ENCODE measurements around the gene LDLRAD2. TPM values are rescaled to one million over a fixed set of nuclear protein-coding genes. Genes with fewer than 3 reads are reported as not detected.

LDLRAD2 gene
- total RNA-seq, 4 donors from 2014 or later, result 0.22 TPM; not detected in 3

DNA sequence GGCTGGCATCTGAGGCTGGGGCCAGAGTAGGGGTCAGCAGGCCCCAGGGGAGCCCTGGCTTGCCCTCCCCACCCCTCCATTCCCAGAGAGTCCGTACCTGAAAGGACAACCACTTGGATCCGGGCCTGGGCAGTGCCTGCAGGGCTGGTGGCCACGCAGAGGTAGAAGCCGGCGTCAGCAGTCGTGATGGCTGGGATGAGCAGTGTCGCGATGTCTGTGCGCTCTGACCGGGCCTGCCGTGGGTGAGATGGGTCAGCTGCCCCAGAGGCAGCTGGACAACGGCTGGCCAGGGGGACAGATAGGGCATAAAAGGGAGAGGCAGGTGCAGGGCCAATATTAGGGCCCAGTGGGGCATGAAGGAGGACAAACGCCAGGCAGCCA is 42.7 kb downstream of the LDLRAD2 start:
- no peak for TF ChIP-seq POLR2A (IDR thresholded peaks at IDR 0.05)
- TF ChIP-seq, protein P1, sequence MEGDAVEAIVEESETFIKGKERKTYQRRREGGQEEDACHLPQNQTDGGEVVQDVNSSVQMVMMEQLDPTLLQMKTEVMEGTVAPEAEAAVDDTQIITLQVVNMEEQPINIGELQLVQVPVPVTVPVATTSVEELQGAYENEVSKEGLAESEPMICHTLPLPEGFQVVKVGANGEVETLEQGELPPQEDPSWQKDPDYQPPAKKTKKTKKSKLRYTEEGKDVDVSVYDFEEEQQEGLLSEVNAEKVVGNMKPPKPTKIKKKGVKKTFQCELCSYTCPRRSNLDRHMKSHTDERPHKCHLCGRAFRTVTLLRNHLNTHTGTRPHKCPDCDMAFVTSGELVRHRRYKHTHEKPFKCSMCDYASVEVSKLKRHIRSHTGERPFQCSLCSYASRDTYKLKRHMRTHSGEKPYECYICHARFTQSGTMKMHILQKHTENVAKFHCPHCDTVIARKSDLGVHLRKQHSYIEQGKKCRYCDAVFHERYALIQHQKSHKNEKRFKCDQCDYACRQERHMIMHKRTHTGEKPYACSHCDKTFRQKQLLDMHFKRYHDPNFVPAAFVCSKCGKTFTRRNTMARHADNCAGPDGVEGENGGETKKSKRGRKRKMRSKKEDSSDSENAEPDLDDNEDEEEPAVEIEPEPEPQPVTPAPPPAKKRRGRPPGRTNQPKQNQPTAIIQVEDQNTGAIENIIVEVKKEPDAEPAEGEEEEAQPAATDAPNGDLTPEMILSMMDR (IDR thresholded peaks at IDR 0.05), result no peak
- intact Hi-C loops (cut with DNase I), result no loop called here
- Histone ChIP-seq H3K4me1 (no peaks in the 10 kb centered on the region), H3K9me3 (no peaks in the 10 kb centered on the region), H3K4me3 (replicated peaks in 1 of 3) (no peak overlapping the region), H3K27ac (no peak overlapping the region), H3K27me3 (no peaks in the 10 kb centered on the region), H3K36me3 (peaks cover 89 to 93% of the 10 kb centered on the region in 2 donors)
- DNase-seq, result no peak
- WGBS, 2 donors, result 95 to 96% methylated on average over 11 to 13 of the region's 13 CpGs

DNA sequence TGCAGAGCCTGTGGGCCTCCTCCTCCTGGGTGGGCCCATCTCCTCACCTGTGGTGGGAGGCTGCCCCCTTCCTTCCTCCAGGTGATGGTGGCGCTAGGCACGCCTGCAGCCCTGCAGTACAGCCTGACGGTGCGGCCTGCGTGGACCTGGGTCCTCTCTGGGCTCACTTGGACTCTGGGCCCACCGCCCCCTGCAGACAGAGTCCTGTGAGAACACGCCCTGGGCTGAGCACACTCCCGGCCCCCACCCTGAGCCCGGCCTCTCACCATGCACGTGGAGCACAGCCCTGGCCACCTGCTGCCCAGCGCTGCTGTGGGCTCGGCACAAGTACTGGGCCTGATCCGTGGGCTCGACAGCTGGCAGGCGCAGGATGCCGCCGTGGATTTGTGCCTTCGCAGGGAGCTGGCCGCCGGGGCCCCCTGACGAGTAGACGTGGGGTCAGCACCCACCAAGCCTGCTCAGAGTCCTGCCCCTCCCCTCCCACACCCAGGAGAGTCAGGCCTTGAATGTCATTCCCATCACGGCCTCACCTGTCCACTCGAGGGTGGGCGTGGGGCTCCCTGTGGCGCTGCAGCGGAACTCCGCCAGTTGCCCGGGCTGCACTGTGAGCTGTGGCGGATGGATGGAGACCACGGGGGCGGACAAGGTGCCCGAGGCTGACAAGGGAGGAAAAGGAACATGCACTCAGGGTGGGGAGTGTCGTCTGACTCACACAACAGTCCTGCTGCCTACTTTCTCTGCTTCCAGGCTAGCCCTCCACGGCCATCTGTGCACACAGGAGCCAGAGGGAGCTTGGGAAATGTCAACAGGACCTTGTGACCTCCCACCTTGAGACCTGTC is 43.4 kb downstream of the LDLRAD2 start:
- H3K4me1 ChIP-seq, result no peaks in the 10 kb centered on the region
- no peak overlapping the region for H3K4me3 ChIP-seq (replicated peaks in 1 of 3)
- WGBS, 2 donors, result 86 to 94% methylated on average over 3 to 13 of the region's 35 CpGs
- TF ChIP-seq POLR2A (IDR thresholded peaks at IDR 0.05), result no peak
- TF ChIP-seq, protein P1 (IDR thresholded peaks at IDR 0.05), result no peak
- no peaks in the 10 kb centered on the region for H3K27me3 ChIP-seq
- peaks cover 90 to 94% of the 10 kb centered on the region in 2 donors for H3K36me3 ChIP-seq
- intact Hi-C loops (cut with DNase I), result no loop called here
- no peaks in the 10 kb centered on the region for H3K9me3 ChIP-seq
- DNase-seq, result no peak
- no peak overlapping the region for H3K27ac ChIP-seq

DNA sequence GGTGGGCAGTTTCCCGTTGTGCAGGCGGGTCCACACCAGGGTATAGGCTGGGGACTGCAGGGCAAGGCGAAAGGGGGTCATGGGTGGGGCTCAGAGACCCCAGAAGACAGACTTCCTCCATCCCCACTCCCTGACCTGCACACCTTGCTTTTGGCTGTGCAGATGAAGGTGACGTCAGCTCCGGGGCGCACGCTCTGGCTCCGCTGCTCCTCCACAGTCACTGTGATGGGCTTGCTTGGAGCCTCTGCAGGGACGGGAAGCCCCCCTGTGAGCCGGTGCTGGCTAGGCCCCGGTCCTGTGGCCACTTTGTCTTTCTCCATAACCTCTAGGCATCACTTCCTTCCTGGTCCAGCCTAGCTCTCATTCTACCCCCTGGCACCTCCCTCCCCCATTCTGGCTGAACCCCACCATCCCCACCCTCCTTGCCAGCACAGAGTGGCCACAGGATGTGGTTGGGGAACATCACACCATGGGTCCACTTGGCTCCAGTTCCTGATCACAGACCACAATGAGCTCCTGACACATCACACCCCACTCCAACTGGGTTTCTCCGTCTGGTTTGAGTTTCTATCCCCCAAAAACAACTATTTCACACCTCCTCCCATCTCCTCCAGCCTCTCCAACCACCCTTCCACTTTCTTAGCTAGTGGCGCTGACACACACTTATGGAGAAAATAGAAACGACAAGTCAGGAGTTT is 45.2 kb downstream of the LDLRAD2 start:
- H3K36me3 ChIP-seq, result peaks cover 90 to 96% of the 10 kb centered on the region in 2 donors
- DNase-seq, result no peak

DNA sequence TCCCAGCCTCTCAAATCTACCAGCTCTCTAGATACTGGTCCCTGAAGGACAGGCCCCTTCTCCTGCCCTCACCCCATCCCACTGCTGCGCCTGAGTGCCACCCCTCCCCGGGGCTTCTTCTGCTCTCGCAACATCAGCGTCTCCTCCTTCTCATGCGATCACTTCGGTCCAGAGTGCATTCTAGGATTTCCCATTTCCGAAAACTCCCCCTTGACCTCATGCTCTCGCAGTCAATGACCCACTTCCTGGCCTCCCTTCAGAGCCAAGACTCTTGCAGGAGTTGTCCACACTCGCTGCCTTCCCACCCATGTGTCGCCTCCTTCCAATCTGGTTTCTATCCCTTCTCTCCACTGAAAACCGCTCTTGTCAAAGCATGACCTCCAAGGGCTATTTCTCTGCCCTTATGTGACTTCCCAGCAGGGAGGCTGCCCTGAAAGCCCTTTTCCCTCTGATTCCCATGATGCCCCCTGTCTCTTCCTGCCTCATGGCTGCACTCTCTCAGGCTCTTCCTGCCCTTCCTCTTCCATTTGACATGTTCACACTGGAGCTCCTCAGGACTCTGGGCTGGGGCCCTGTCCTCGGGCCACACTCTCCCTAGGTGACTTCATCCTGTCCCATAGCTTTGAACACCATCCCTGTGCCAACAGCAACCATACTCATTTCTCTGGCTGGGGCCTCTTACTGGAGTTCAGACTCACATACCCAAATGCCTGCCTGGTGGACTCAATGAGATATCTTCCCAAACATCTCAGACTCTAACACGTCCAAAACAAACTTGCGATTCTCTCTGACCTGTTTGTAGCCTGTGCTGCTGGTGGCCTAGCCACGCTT is 46.0 kb downstream of the LDLRAD2 start:
- intact Hi-C loops (cut with DNase I), result no loop called here
- Histone ChIP-seq H3K36me3 (peaks cover 82 to 89% of the 10 kb centered on the region in 2 donors), H3K4me3 (replicated peaks in 1 of 3) (no peak overlapping the region), H3K27me3 (no peaks in the 10 kb centered on the region), H3K4me1 (no peaks in the 10 kb centered on the region), H3K9me3 (no peaks in the 10 kb centered on the region), H3K27ac (no peak overlapping the region)
- WGBS, 2 donors, result 78 to 86% methylated on average over 15 of the region's 15 CpGs
- no peak for DNase-seq
- no peak for TF ChIP-seq POLR2A (IDR thresholded peaks at IDR 0.05)
- TF ChIP-seq, protein P1 (IDR thresholded peaks at IDR 0.05), result no peak

More for the DNA sequence above, 45.2 kb downstream of the LDLRAD2 start:
- Histone ChIP-seq H3K9me3 (no peaks in the 10 kb centered on the region), H3K27me3 (no peaks in the 10 kb centered on the region), H3K4me3 (replicated peaks in 1 of 3) (no peak overlapping the region), H3K27ac (no peak overlapping the region), H3K4me1 (no peaks in the 10 kb centered on the region)
- WGBS, 2 donors, result 87% methylated on average over 12 to 14 of the region's 14 CpGs
- TF ChIP-seq, protein P1 (IDR thresholded peaks at IDR 0.05), result no peak
- TF ChIP-seq POLR2A (IDR thresholded peaks at IDR 0.05), result no peak
- intact Hi-C loops (cut with DNase I), result no loop called here

Data from thyroid gland (tissue), 4 donors.